ENCODE data around the gene LRR1.
A peak's percentile ranks its signal among the peaks of the same experiment; 100 is the strongest.
"Not testable (repeated sequence)": the region's sequence is repeated elsewhere in the genome, so short reads cannot be mapped to it uniquely, and the experiment has no call there.

LRR1 gene

GRCh38 chr14:49623941-49624839 is 25.4 kb downstream of the LRR1 start:
- DNase-seq (ENCODE audit: low spot score), result no peak

GRCh38 chr14:49633640-49634546 is 35.2 kb downstream of the LRR1 start:
- DNase-seq (ENCODE audit: low spot score), result peak; percentile 92

GRCh38 chr14:49634547-49635334 is 36.0 kb downstream of the LRR1 start, which contains the start of gene DNAAF2:
Gene DNAAF2, minus strand, starts transcription at chr14:49635244. Its CDS starts 95 bp downstream, at chr14:49635149.
- DNase-seq (ENCODE audit: low spot score), result peak; percentile 54

- DNase-seq (ENCODE audit: low spot score), result no peak
These were observed 38.1 kb downstream of the LRR1 start for GRCh38 chr14:49636866-49637265.

GRCh38 chr14:49637534-49638078 is 38.9 kb downstream of the LRR1 start:
- no peak for DNase-seq (ENCODE audit: low spot score)

GRCh38 chr14:49640540-49641417 is 42.0 kb downstream of the LRR1 start:
- DNase-seq (ENCODE audit: low spot score), result no peak

GRCh38 chr14:49641697-49642129 is 43.0 kb downstream of the LRR1 start:
- DNase-seq (ENCODE audit: low spot score), result peak; percentile 59

GRCh38 chr14:49642163-49642562 is 43.4 kb downstream of the LRR1 start:
- no peak for DNase-seq (ENCODE audit: low spot score)

GRCh38 chr14:49653508-49653907 is 54.8 kb downstream of the LRR1 start:
- no peak for DNase-seq (ENCODE audit: low spot score)

- DNase-seq (ENCODE audit: low spot score), result no peak
These were observed 55.8 kb downstream of the LRR1 start for GRCh38 chr14:49654511-49654910.

- DNase-seq (ENCODE audit: low spot score), result not testable (repeated sequence)
These were observed 58.8 kb downstream of the LRR1 start for GRCh38 chr14:49657500-49657899.

GRCh38 chr14:49659526-49660455 is 61.1 kb downstream of the LRR1 start:
- DNase-seq (ENCODE audit: low spot score), result no peak

All from cerebellar cortex (tissue), 1 donor.